Gastroesophageal sphincter (tissue), 4 donors: ENCODE data around the gene LRRC4B. TPM values are rescaled to one million over a fixed set of nuclear protein-coding genes. Genes with fewer than 3 reads are reported as not detected.

ENCODE experiments used
- ATAC-seq: fragments of 150-250 bp; one replicate; pipeline ENCODE4 v1.9.1; 2016; ENCODE audit warnings: mild to moderate bottlenecking, moderate library complexity
- H3K27ac ChIP-seq, 4 donors: fragments of 200-600 bp; sonication (generic) in 3 of 4; 1 replicate in 3 of 4; 2 replicates in 1 of 4; pipeline ENCODE4 v1.5.1; 2016 to 2019
- H3K27me3 ChIP-seq: fragments of 200-600 bp; sonication (generic); one replicate; pipeline ENCODE4 v1.5.1; 2019
- H3K36me3 ChIP-seq, 2 donors: fragments of 200-600 bp; sonication (generic); one replicate each; pipeline ENCODE4 v1.5.1; 2019; ENCODE audit warnings: control low read depth in 1 of 2
- H3K4me1 ChIP-seq, 3 donors: fragments of 200-600 bp; sonication (generic); 1 replicate in 2 of 3; 2 replicates in 1 of 3; pipeline ENCODE4 v1.5.1; 2016 to 2019; ENCODE audit warnings: control low read depth in 2 of 3
- H3K4me3 ChIP-seq, 2 donors: fragments of 200-600 bp; sonication (generic); one replicate each; pipeline ENCODE4 v1.5.1; 2019; ENCODE audit warnings: mild to moderate bottlenecking in 1 of 2, moderate library complexity in 1 of 2
- H3K9me3 ChIP-seq, 3 donors: fragments of 200-600 bp; sonication (generic); one replicate each; pipeline ENCODE4 v1.5.1; 2017 to 2019; ENCODE audit warnings: control low read depth in 2 of 3
- CTCF ChIP-seq, 4 experiments: fragments of 200-600 bp in 2 of 4; fragments of 450-650 bp in 2 of 4; sonication (generic) in 1 of 4; IDR thresholded peaks; one replicate each; pipeline ENCODE4 v1.5.1; 2017 to 2019; ENCODE audit warnings: antibody characterized with exemption in 4 of 4, mild to moderate bottlenecking in 2 of 4, moderate library complexity in 2 of 4
- EP300 ChIP-seq: sonication (generic); formaldehyde crosslinking; IDR thresholded peaks from one replicate; pipeline ENCODE4 v1.6.1; 2017; ENCODE audit warnings: antibody characterized with exemption, mild to moderate bottlenecking
- POLR2A ChIP-seq, 2 donors: fragments of 450-650 bp; IDR thresholded peaks; one replicate each; pipeline ENCODE4 v1.6.1; 2017; ENCODE audit warnings: antibody characterized with exemption in 2 of 2, mild to moderate bottlenecking in 2 of 2, moderate library complexity in 1 of 2
- POLR2AphosphoS5 ChIP-seq: sonication (generic); formaldehyde crosslinking; IDR thresholded peaks from one replicate; pipeline ENCODE4 v1.6.1; 2017; ENCODE audit warnings: antibody characterized with exemption
- WGBS, 2 donors: methylation state at CpG; one replicate each; pipeline ENCODE4 v1.1.5; 2018; ENCODE audit warnings: low coverage in 1 of 2; 5-methylcytosine and 5-hydroxymethylcytosine counted together
- total RNA-seq, 4 donors: library from RNA; depleted of rRNA; stranded (reverse); fragments of >200 nt; gene quantifications; one replicate each; pipeline ENCODE4 v1.1.0, GENCODE V29; 2016

Gene LRRC4B
- total RNA-seq, 4 donors from 2014 or later: 5.0 to 9.3 (median 7.6) TPM

- H3K9me3 ChIP-seq: no peaks in the 10 kb centered on the region
- peaks cover 93% of the 10 kb centered on the region for H3K27me3 ChIP-seq
- peak; percentile 50 for ATAC-seq
- WGBS, 2 donors: 0% methylated on average over 3 to 4 of the region's 39 CpGs
- H3K4me3 ChIP-seq: peak overlapping the region; percentile 13 to 51
- no peak for TF ChIP-seq POLR2AphosphoS5
- peak in 3 of 4 experiments; percentile 48 to 88 (median 77) for TF ChIP-seq CTCF (IDR thresholded peaks at IDR 0.05)
- no peak for TF ChIP-seq EP300
- no peak for TF ChIP-seq POLR2A (IDR thresholded peaks at IDR 0.05)
- H3K36me3 ChIP-seq: no peaks in the 10 kb centered on the region
- peaks cover 0 to 24% (median 11%) of the 10 kb centered on the region in 3 donors for H3K4me1 ChIP-seq
- H3K27ac ChIP-seq: peak overlapping the region in 2 of 4 donors; percentile 17 to 43
Observed at GRCh38 chr19:50556282-50557008, 11.8 kb downstream of the LRRC4B start.

- Histone ChIP-seq H3K9me3 (no peaks in the 10 kb centered on the region), H3K4me1 (peaks cover 0 to 31% (median 11%) of the 10 kb centered on the region in 3 donors), H3K27me3 (peaks cover 94% of the 10 kb centered on the region), H3K27ac (peak overlapping the region in 1 of 4 donors; percentile 43), H3K36me3 (no peaks in the 10 kb centered on the region), H3K4me3 (peak overlapping the region in 1 of 2 donors; percentile 51)
- no peak for ATAC-seq
- TF ChIP-seq POLR2AphosphoS5: no peak
- TF ChIP-seq EP300: no peak
- TF ChIP-seq POLR2A (IDR thresholded peaks at IDR 0.05): no peak
- no peak for TF ChIP-seq CTCF (IDR thresholded peaks at IDR 0.05)
- WGBS, 2 donors: 20 to 35% methylated on average over 8 to 15 of the region's 28 CpGs
Observed at GRCh38 chr19:50555450-50556281, 12.6 kb downstream of the LRRC4B start.

- TF ChIP-seq CTCF (IDR thresholded peaks at IDR 0.05) (no peak), POLR2AphosphoS5 (no peak), POLR2A (IDR thresholded peaks at IDR 0.05) (no peak), EP300 (no peak)
- ATAC-seq: no peak
- H3K36me3 ChIP-seq: no peaks in the 10 kb centered on the region
- no peaks in the 10 kb centered on the region for H3K9me3 ChIP-seq
- H3K4me3 ChIP-seq: no peak overlapping the region
- H3K4me1 ChIP-seq: peaks cover 0 to 35% (median 11%) of the 10 kb centered on the region in 3 donors
- H3K27me3 ChIP-seq: peaks cover 91% of the 10 kb centered on the region
- no peak overlapping the region for H3K27ac ChIP-seq
- 83% methylated on average over 4 of the region's 12 CpGs; no CpG with 5 or more reads in 1 of the 2 donors for WGBS, 2 donors
Observed at GRCh38 chr19:50555033-50555432, 13.2 kb downstream of the LRRC4B start.

GRCh38 chr19:50554212-50554611, 14.0 kb downstream of the LRRC4B start:
- no peak for TF ChIP-seq POLR2A (IDR thresholded peaks at IDR 0.05)
- TF ChIP-seq POLR2AphosphoS5: no peak
- no peak for TF ChIP-seq EP300
- no peak for TF ChIP-seq CTCF (IDR thresholded peaks at IDR 0.05)
- Histone ChIP-seq H3K9me3 (no peaks in the 10 kb centered on the region), H3K36me3 (no peaks in the 10 kb centered on the region), H3K27me3 (peaks cover 94% of the 10 kb centered on the region), H3K27ac (no peak overlapping the region), H3K4me3 (no peak overlapping the region), H3K4me1 (peaks cover 0 to 39% (median 11%) of the 10 kb centered on the region in 3 donors)
- ATAC-seq: no peak
- 100% methylated on average over 1 of the region's 10 CpGs for WGBS, 2 donors
